ENCODE data around the gene PTPRN2.

DNA sequence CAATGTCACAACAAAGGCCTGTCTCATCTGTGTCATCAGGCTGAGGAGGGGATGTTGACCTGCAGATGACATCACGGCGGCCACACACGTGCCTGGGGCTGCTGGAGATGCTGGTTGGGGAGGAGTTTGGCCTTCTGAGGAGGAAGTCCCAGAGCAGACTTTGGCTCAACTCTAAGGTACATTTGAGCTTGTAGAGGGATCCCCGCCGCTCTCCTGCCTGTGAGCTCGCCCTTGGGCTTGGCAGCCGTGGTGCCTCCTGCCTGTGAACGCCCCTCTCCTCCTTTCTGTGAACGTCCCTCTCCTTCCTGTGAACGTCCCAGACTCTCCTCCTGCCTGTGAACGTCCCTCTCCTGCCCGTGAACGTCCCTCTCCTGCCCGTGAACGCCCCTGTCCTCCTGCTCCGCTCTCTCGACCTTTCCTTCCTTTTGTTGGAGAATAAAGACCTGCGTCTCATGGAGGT is 1074.4 kb downstream of the PTPRN2 start:
- TF ChIP-seq, protein P1, sequence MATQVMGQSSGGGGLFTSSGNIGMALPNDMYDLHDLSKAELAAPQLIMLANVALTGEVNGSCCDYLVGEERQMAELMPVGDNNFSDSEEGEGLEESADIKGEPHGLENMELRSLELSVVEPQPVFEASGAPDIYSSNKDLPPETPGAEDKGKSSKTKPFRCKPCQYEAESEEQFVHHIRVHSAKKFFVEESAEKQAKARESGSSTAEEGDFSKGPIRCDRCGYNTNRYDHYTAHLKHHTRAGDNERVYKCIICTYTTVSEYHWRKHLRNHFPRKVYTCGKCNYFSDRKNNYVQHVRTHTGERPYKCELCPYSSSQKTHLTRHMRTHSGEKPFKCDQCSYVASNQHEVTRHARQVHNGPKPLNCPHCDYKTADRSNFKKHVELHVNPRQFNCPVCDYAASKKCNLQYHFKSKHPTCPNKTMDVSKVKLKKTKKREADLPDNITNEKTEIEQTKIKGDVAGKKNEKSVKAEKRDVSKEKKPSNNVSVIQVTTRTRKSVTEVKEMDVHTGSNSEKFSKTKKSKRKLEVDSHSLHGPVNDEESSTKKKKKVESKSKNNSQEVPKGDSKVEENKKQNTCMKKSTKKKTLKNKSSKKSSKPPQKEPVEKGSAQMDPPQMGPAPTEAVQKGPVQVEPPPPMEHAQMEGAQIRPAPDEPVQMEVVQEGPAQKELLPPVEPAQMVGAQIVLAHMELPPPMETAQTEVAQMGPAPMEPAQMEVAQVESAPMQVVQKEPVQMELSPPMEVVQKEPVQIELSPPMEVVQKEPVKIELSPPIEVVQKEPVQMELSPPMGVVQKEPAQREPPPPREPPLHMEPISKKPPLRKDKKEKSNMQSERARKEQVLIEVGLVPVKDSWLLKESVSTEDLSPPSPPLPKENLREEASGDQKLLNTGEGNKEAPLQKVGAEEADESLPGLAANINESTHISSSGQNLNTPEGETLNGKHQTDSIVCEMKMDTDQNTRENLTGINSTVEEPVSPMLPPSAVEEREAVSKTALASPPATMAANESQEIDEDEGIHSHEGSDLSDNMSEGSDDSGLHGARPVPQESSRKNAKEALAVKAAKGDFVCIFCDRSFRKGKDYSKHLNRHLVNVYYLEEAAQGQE (IDR thresholded peaks at IDR 0.05; ENCODE audit: low read depth), result no peak
- TF ChIP-seq YY1 (IDR thresholded peaks at IDR 0.05; ENCODE audit: extremely low read depth, insufficient replicate concordance, low read depth, low read length) (no peak), POLR2A (IDR thresholded peaks at IDR 0.05; ENCODE audit: borderline replicate concordance, extremely low read depth, insufficient read depth, insufficient read length) (no peak), EZH2 (IDR thresholded peaks at IDR 0.05) (no peak), EZH2phosphoT487 (IDR thresholded peaks at IDR 0.05; ENCODE audit: borderline replicate concordance) (no peak), ELF1 (IDR thresholded peaks at IDR 0.05; ENCODE audit: borderline replicate concordance, low read depth) (no peak), CBX3 (IDR thresholded peaks at IDR 0.05; ENCODE audit: low read depth) (no peak), RAD21 (IDR thresholded peaks at IDR 0.05; ENCODE audit: low read depth) (no peak)
- TF ChIP-seq, protein P2, sequence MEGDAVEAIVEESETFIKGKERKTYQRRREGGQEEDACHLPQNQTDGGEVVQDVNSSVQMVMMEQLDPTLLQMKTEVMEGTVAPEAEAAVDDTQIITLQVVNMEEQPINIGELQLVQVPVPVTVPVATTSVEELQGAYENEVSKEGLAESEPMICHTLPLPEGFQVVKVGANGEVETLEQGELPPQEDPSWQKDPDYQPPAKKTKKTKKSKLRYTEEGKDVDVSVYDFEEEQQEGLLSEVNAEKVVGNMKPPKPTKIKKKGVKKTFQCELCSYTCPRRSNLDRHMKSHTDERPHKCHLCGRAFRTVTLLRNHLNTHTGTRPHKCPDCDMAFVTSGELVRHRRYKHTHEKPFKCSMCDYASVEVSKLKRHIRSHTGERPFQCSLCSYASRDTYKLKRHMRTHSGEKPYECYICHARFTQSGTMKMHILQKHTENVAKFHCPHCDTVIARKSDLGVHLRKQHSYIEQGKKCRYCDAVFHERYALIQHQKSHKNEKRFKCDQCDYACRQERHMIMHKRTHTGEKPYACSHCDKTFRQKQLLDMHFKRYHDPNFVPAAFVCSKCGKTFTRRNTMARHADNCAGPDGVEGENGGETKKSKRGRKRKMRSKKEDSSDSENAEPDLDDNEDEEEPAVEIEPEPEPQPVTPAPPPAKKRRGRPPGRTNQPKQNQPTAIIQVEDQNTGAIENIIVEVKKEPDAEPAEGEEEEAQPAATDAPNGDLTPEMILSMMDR (IDR thresholded peaks at IDR 0.05 in 2 of 3, conservative IDR thresholded peaks at IDR 0.05 in 1 of 3; ENCODE audit: borderline replicate concordance in 1 of 3, insufficient read depth in 1 of 3, low read depth in 2 of 3, low read length in 2 of 3), result no peak
- TF ChIP-seq, protein P3, sequence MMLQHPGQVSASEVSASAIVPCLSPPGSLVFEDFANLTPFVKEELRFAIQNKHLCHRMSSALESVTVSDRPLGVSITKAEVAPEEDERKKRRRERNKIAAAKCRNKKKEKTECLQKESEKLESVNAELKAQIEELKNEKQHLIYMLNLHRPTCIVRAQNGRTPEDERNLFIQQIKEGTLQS (IDR thresholded peaks at IDR 0.05), result no peak
- TF ChIP-seq, protein P4, sequence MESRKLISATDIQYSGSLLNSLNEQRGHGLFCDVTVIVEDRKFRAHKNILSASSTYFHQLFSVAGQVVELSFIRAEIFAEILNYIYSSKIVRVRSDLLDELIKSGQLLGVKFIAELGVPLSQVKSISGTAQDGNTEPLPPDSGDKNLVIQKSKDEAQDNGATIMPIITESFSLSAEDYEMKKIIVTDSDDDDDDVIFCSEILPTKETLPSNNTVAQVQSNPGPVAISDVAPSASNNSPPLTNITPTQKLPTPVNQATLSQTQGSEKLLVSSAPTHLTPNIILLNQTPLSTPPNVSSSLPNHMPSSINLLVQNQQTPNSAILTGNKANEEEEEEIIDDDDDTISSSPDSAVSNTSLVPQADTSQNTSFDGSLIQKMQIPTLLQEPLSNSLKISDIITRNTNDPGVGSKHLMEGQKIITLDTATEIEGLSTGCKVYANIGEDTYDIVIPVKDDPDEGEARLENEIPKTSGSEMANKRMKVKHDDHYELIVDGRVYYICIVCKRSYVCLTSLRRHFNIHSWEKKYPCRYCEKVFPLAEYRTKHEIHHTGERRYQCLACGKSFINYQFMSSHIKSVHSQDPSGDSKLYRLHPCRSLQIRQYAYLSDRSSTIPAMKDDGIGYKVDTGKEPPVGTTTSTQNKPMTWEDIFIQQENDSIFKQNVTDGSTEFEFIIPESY (IDR thresholded peaks at IDR 0.05; ENCODE audit: extremely low read depth, insufficient replicate concordance, low read length), result no peak
